Measurements from ENCODE around the gene TRMT44.
A peak's percentile ranks its signal among the peaks of the same experiment; 100 is the strongest.

The TRMT44 gene

GRCh38 chr4:8422327-8422726, 18.2 kb upstream of the TRMT44 start:
- TF ChIP-seq CTCF (IDR thresholded peaks at IDR 0.05; ENCODE audit: extremely low read depth, insufficient read depth, missing control alignments): no peak
- in situ Hi-C loops (cut with MboI; ENCODE audit: low pct_unique_long_range_greater_than_20kb, low sequenced_read_pairs, unreplicated experiment): no loop called here
- no peak for DNase-seq (ENCODE audit: low spot score)

- DNase-seq (ENCODE audit: low spot score): no peak
- no peak for TF ChIP-seq CTCF (IDR thresholded peaks at IDR 0.05; ENCODE audit: extremely low read depth, insufficient read depth, missing control alignments)
- in situ Hi-C loops (cut with MboI; ENCODE audit: low pct_unique_long_range_greater_than_20kb, low sequenced_read_pairs, unreplicated experiment): no loop called here
These were observed 17.8 kb upstream of the TRMT44 start for GRCh38 chr4:8422786-8423185.

GRCh38 chr4:8427262-8427661, 13.3 kb upstream of the TRMT44 start:
- TF ChIP-seq CTCF (IDR thresholded peaks at IDR 0.05; ENCODE audit: extremely low read depth, insufficient read depth, missing control alignments): no peak
- in situ Hi-C loops (cut with MboI; ENCODE audit: low pct_unique_long_range_greater_than_20kb, low sequenced_read_pairs, unreplicated experiment): no loop called here
- DNase-seq (ENCODE audit: low spot score): no peak

GRCh38 chr4:8427761-8428287, 12.8 kb upstream of the TRMT44 start:
- no peak for TF ChIP-seq CTCF (IDR thresholded peaks at IDR 0.05; ENCODE audit: extremely low read depth, insufficient read depth, missing control alignments)
- DNase-seq (ENCODE audit: low spot score): peak; percentile 60
- in situ Hi-C loops (cut with MboI; ENCODE audit: low pct_unique_long_range_greater_than_20kb, low sequenced_read_pairs, unreplicated experiment): no loop called here

- in situ Hi-C loops (cut with MboI; ENCODE audit: low pct_unique_long_range_greater_than_20kb, low sequenced_read_pairs, unreplicated experiment): no loop called here
- DNase-seq (ENCODE audit: low spot score): peak; percentile 94
- peak; percentile 19 for TF ChIP-seq CTCF (IDR thresholded peaks at IDR 0.05; ENCODE audit: extremely low read depth, insufficient read depth, missing control alignments)
These were observed 12.1 kb upstream of the TRMT44 start for GRCh38 chr4:8428288-8429097.

GRCh38 chr4:8431553-8431952, 9.0 kb upstream of the TRMT44 start:
- in situ Hi-C loops (cut with MboI; ENCODE audit: low pct_unique_long_range_greater_than_20kb, low sequenced_read_pairs, unreplicated experiment): no loop called here
- no peak for DNase-seq (ENCODE audit: low spot score)
- no peak for TF ChIP-seq CTCF (IDR thresholded peaks at IDR 0.05; ENCODE audit: extremely low read depth, insufficient read depth, missing control alignments)
